T-helper 2 cell treated with Interferon-gamma antibody and Interleukin-4, amounts not matched to agents 100 ng/mL and 5 ng/mL, for 36 hours (primary cell): ENCODE results near the gene SLCO2A1. TPM values are rescaled to one million over a fixed set of nuclear protein-coding genes. Genes with fewer than 3 reads are reported as not detected.

Source experiments
- intact Hi-C: fragments of 100-400 bp; cut with micrococcal nuclease; formaldehyde crosslinking; loops from one replicate; pipeline ENCODE4 v1.15.1; 2023
- total RNA-seq: library from RNA; stranded (reverse); gene quantifications from 2 replicates; pipeline ENCODE4 v1.2.3, GENCODE V29; 2022

Gene SLCO2A1
- total RNA-seq, 1 donor from 2014 or later: not detected

- intact Hi-C loops: no loop called here
Observed at GRCh38 chr3:133983126-133983525, 46.6 kb downstream of the SLCO2A1 start.

- intact Hi-C loops: no loop called here
Observed at GRCh38 chr3:133980550-133980949, 49.2 kb downstream of the SLCO2A1 start.

- intact Hi-C loops: no loop called here
Observed at GRCh38 chr3:133980035-133980434, 49.7 kb downstream of the SLCO2A1 start.

GRCh38 chr3:133979553-133979952 lies 50.2 kb downstream of the SLCO2A1 start:
- intact Hi-C loops: no loop called here

GRCh38 chr3:133977568-133977967 lies 52.2 kb downstream of the SLCO2A1 start:
- intact Hi-C loops: no loop called here

GRCh38 chr3:133973249-133973980 lies 56.3 kb downstream of the SLCO2A1 start:
- intact Hi-C loops: no loop called here

GRCh38 chr3:133972156-133972555 lies 57.6 kb downstream of the SLCO2A1 start:
- intact Hi-C loops: no loop called here

GRCh38 chr3:133970916-133971315 lies 58.8 kb downstream of the SLCO2A1 start:
- intact Hi-C loops: no loop called here

- intact Hi-C loops: no loop called here
Observed at GRCh38 chr3:133970339-133970738, 59.4 kb downstream of the SLCO2A1 start.

GRCh38 chr3:133967992-133968892 lies 61.5 kb downstream of the SLCO2A1 start:
- intact Hi-C loops: no loop called here

- intact Hi-C loops: no loop called here
Observed at GRCh38 chr3:133966954-133967353, 62.8 kb downstream of the SLCO2A1 start.

- intact Hi-C loops: no loop called here
Observed at GRCh38 chr3:133965906-133966305, 63.8 kb downstream of the SLCO2A1 start.

- intact Hi-C loops: no loop called here
Observed at GRCh38 chr3:133965013-133965570, 64.6 kb downstream of the SLCO2A1 start.

- intact Hi-C loops: no loop called here
Observed at GRCh38 chr3:133964547-133964946, 65.2 kb downstream of the SLCO2A1 start.

- intact Hi-C loops: no loop called here
Observed at GRCh38 chr3:133963657-133964396, 65.9 kb downstream of the SLCO2A1 start.

- intact Hi-C loops: no loop called here
Observed at GRCh38 chr3:133962849-133963248, 66.9 kb downstream of the SLCO2A1 start.

GRCh38 chr3:133958071-133958805 lies 71.5 kb downstream of the SLCO2A1 start:
- intact Hi-C loops: no loop called here

- intact Hi-C loops: no loop called here
Observed at GRCh38 chr3:133956982-133957381, 72.7 kb downstream of the SLCO2A1 start.

GRCh38 chr3:133956353-133956752 lies 73.4 kb downstream of the SLCO2A1 start:
- intact Hi-C loops: no loop called here

GRCh38 chr3:133955892-133956291 lies 73.8 kb downstream of the SLCO2A1 start:
- intact Hi-C loops: no loop called here
